GM18861 (cell line): ENCODE results near the gene PNPLA1.

Experiments
- ATAC-seq: cut with Tn5 transposase; IDR thresholded peaks from one replicate; pipeline ENCODE4 v1.9.1; 2021; ENCODE audit not compliant: unreplicated experiment

PNPLA1 gene

DNA sequence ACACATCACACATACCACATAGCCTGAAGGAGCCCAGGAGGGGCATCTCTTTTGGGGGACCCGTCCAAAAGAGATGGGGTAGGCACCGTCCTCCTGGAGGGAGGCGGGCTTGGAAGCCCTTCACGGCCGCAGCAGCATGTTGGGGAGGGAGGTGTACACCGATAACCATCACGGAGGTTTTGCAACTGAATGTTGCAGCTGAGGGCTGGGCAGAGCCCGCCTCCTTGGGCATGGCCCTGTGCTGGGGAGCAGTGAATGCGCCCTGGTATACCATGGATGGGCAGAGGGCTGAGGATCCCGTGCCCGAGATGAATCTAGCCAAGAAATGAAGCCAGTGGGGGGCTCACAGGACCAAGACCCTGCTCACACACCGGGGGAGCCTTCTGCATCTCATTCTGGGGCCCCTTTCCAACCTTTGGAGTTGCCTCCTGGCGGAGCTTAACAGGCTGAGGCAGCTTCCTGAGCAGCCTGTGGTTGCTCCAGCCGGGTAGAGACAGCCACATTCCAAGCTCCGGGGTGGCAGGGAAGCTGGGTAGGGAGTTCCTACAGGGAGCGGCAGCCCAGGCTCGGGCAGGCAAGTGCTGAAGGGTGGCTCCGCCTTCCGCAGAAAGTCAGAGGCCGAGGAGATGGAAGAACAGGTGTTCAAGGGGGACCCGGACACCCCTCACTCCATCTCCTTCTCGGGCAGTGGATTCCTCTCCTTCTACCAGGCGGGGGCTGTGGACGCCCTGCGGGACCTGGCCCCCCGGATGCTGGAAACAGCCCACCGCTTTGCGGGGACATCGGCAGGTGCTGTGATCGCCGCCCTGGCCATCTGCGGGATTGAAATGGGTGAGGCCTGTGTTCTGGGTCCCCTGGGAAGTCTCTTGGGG, at the start of gene PNPLA1:
Gene PNPLA1, plus strand, starts transcription at position 227 of the 872 bp plus-strand sequence. Its CDS starts 400 bp downstream, at position 627.
- no peak for ATAC-seq

DNA sequence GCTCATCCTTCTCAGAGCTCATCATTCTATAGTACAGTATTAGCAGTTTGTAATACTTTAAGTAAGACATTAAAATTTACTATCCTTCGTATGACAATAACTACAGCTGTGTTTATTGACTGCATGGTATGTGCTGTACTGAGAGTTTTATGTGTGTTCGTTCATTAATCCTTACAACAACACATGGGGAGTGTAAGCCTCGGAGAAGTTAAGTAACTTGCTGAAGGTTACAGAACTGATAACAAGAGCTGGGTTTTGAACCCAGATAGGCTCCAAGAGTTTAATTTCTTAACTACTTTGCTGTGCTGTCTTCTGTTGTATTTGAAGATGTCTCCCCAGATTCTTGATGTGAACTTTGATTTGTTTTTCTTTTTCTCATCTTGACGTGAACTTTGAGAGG, 49.6 kb upstream of the PNPLA1 start:
- no peak for ATAC-seq

DNA sequence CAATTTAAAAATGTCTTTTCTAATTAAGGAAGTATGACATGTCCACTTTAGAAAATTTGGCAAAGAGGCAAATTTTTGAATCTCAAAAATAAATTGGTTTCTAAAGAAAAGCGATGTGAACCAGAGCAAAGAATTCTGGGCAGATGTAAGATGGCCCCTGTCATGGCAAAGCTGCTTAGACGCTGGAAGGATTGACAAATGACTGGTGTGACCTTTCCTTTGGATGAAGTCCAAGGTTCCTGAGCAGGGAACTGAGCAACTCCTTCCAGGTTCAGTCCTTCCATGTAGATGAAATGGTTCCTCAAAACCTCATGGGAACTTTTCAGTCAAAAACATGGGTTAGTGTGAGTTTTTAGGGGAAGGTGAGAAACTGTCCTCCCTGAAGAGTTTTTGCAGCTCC, 48.2 kb upstream of the PNPLA1 start:
- ATAC-seq = no peak

DNA sequence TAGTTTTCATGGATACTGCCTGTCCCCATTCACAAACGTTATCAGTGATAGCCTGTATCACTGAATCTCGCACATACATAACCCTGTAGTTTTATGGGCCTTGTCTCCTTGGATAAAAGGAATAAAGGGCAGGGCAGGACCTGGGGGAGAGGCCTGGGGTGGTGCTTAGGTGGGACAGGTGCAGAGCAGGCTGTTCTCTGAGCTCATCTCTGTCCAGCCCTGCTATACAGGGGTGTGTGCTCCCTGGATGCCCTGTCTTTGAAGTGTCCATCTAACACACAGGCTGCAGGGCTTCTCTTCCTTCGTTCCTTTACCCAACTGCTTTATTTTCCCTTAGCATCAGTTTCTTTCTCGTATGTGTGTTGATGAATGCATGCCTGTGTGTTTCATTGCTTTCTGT, 46.9 kb upstream of the PNPLA1 start:
- ATAC-seq = no peak

DNA sequence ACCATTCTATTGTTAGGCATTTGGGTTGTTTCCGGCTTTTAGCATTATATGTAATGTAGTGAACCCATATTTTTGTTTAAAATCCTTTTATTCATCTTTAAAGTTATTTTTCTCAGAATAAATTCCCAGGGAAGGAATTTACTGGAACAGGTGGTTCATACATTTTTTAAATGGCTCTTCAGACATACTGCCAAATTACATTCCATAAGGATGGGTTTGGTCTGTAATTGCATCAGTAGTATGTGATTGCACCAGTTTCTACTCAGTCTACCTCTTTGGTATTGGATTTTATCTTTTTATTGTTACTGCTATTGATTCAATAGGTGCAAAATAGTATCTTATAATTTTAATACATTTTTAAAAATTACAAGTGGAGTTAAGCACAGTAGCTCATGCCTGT, 46.2 kb upstream of the PNPLA1 start:
- no peak for ATAC-seq

DNA sequence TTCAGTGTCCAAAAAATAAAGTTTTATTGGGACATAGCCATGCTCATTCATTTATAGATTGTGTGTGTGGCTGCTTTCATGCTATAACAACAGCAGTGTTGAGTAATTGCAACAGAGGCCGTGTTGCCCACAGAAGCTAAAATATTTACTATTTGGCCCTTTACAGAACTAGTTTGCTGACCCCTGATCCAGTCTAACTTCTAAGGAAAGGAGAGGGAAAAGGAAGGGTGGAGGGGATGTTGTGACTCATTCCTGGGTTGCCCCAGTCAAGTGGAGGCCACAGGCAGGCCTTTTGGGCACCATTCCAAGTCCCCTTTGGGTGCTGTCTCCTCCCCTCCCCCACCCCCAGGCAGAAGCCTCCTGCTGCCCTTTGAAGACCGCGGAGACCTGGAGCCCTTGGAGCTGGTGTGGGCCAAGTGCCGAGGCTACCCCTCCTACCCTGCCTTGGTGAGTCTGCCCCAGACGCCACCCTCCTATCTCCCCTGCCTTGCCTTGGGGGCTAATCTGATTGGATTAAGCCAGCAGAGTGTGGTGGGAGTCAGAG, 44.9 kb upstream of the PNPLA1 start:
- no peak for ATAC-seq

DNA sequence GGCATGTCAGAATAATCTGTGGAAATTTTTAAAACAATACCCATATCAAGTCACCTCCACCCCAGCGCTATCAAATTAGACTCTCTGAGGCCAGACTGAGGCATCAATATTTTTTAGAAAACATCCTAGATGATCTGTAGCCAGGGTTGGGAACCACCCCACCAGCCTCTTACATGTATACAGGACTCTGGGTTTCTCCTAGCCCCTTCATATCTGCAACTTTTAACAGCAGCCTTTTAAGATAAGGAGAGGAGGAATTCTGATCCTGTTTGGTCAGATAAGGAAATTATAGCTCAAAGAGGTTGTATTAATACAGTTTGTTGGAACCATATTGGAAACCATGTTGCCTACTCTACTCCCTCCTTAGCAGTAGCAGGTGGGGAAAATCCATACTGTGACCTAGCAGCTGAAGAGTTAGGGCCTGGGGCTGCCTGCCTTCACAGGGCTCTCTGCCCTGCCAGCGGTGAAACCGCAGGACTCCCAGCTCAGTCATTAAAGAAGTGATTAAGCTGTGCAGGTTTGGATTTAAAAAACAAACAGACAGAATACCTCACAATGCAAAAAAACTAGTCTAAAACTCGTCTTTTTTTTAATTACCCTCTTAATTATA, 43.3 kb upstream of the PNPLA1 start:
- no peak for ATAC-seq

GRCh38 chr6:36227379-36228228, 42.3 kb upstream of the PNPLA1 start:
- no peak for ATAC-seq

- ATAC-seq = no peak
Observed at GRCh38 chr6:36229223-36229622, 40.6 kb upstream of the PNPLA1 start.

DNA sequence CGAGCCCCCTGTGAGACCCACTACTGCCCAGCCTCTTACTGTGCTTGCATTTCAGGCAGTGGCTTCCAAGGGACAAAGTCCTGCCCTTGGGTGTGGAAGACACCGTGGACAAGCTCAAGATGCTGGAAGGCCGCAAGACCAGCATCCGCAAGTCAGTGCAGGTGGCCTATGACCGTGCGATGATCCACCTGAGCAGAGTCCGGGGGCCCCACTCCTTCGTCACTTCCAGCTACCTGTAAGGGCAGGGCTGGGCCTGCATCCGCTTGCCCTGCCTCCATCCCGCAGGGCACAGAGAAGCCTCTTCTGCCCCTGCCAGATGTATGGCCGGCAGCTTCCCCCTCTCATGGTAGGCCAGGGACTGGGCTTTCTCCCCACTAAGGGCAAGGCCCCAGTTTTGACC, 39.5 kb upstream of the PNPLA1 start:
- ATAC-seq = no peak

DNA sequence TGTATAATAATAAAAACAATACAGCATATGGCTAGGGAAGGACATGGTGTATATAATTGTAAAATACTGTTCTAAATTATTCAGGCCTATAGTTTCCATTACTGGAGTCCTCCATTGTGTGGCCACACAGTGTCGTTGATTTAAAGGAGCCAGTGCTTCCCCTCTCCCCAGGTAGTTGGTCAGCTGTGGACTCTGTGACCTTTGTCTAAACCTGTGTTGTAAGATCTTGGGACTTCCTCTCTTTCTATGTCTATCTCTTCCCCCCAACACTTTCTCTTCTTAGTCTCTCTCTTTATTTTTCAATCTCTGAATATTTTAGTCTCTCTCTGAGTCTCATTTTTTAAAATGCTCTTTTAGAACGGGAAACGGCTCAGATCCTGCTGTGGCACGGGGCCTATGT, 37.7 kb upstream of the PNPLA1 start:
- ATAC-seq = no peak

- ATAC-seq = no peak
Observed at GRCh38 chr6:36235309-36235708, 34.6 kb upstream of the PNPLA1 start.

GRCh38 chr6:36235862-36236261, 34.0 kb upstream of the PNPLA1 start:
- ATAC-seq = no peak

- ATAC-seq = no peak
Observed at GRCh38 chr6:36239774-36240173, 30.1 kb upstream of the PNPLA1 start.

GRCh38 chr6:36241728-36242127, 28.1 kb upstream of the PNPLA1 start:
- ATAC-seq = no peak

- no peak for ATAC-seq
Observed at GRCh38 chr6:36242161-36242560, 27.7 kb upstream of the PNPLA1 start.

GRCh38 chr6:36242626-36243025, 27.2 kb upstream of the PNPLA1 start:
- ATAC-seq = no peak

DNA sequence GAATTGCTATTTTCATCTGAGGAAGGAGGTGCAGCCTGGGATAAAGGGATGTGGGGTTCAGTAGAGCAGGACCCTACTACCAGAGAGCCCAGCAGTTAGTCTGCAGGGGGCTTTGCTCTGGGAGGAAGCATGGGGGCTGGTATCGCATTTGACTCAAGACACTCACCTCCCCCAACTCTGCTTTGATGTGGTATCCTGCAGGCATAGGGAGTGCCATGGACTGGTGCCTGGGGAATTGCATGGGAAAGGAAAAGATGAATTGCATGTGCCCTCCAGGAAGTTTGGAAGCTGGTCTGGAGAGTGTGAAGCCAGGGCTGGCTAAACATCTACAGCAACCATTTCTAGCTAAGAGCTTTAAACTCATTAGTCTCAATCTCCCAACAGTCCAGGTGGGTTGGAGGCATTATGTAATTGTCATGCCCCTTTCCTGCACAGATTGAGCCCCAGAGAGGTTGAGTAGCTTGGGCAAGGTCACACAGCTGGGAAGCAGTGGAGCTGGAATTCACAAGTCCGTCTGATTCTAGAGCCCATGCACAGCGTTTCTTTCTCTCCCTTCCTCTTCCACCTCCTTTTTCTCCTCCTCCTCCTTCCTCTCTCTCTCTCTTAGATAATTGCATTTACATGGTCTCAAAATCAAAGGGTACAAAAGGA, 26.2 kb upstream of the PNPLA1 start:
- ATAC-seq = no peak

DNA sequence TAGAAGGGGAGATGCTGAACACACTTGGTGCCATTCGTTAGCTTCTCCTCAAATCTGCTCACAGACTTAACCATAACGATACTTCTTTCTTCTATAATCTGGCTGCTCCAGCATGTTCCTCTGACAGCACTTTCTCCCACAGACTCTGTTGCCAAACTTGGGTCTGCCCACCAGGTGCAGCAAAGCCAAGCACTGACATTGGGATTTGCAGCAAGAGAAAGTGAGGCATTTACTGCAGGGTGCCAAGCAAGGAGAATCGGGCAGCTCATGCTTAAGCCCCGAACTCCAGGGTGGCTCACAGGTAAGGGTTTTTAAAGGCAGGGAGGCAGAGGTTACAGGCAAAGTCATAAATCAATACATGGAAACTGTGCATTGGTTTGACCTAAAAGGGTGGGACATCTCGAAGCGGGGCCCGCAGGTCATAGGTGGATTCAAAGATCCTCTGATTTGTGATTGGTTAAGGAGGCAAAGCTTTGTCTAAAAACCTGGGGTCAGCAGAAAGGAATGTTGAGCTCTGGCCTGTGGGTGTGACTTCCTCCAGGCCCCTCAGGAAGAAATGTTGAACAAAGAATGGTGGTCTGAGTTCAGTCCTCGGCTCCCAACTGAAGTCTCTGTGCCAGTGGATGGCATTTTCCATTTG, 25.1 kb upstream of the PNPLA1 start:
- no peak for ATAC-seq

- no peak for ATAC-seq
Observed at GRCh38 chr6:36245572-36246061, 24.2 kb upstream of the PNPLA1 start.
